Activated naive CD8-positive, alpha-beta T cell (primary cell): ENCODE data around the gene GPR35.

ENCODE experiments used
- H3K27ac Mint-ChIP-seq: one replicate; pipeline ENCODE4 v1.8.0; 2021; ENCODE audit warnings: mixed read lengths
- H3K27me3 Mint-ChIP-seq: one replicate; pipeline ENCODE4 v1.8.0; 2021; ENCODE audit warnings: mixed read lengths
- H3K36me3 Mint-ChIP-seq: one replicate; pipeline ENCODE4 v1.8.0; 2021; ENCODE audit warnings: mixed read lengths
- H3K4me1 Mint-ChIP-seq: one replicate; pipeline ENCODE4 v1.8.0; 2021; ENCODE audit warnings: low read depth, mixed read lengths
- H3K4me3 Mint-ChIP-seq: one replicate; pipeline ENCODE4 v1.8.0; 2021; ENCODE audit warnings: mild to moderate bottlenecking, mixed read lengths
- H3K9me3 Mint-ChIP-seq: one replicate; pipeline ENCODE4 v1.8.0; 2021; ENCODE audit warnings: low read depth, mixed read lengths

Gene GPR35

GRCh38 chr2:240644171-240644651 lies 18.9 kb downstream of the GPR35 start:
- Mint-ChIP-seq H3K36me3 (no peaks in the 10 kb centered on the region), H3K27ac (no peak overlapping the region), H3K4me3 (no peak overlapping the region), H3K4me1 (peaks cover 8% of the 10 kb centered on the region), H3K9me3 (no peaks in the 10 kb centered on the region), H3K27me3 (peaks cover 3% of the 10 kb centered on the region)

- Mint-ChIP-seq H3K36me3 (no peaks in the 10 kb centered on the region), H3K4me3 (no peak overlapping the region), H3K4me1 (peaks cover 8% of the 10 kb centered on the region), H3K27me3 (peaks cover 3% of the 10 kb centered on the region), H3K27ac (no peak overlapping the region), H3K9me3 (no peaks in the 10 kb centered on the region)
Measured at GRCh38 chr2:240644859-240645301, 19.6 kb downstream of the GPR35 start.

- H3K36me3 Mint-ChIP-seq, result no peaks in the 10 kb centered on the region
- H3K9me3 Mint-ChIP-seq, result no peaks in the 10 kb centered on the region
- no peak overlapping the region for H3K27ac Mint-ChIP-seq
Measured at GRCh38 chr2:240645346-240645745, 20.1 kb downstream of the GPR35 start.

DNA sequence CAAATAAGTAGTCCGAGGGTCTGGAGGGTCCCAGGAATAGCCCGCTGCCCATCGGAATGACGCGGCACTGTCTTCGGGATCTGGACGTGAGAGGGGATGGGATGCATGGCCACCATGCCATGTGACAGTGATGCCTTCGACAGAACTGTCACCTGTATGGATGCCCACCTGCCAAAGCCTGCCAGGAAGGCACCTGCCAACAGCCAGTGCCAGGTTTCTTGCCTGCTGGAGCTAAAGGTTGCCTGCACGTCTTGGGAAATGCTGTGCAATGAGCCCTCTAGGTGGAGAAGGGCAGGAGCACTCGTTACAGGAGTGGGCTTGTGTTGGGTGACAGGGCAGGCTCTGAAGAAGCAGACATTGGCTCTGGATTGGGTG lies 20.5 kb downstream of the GPR35 start:
- Mint-ChIP-seq H3K36me3 (no peaks in the 10 kb centered on the region), H3K27ac (no peak overlapping the region), H3K4me3 (no peak overlapping the region), H3K9me3 (no peaks in the 10 kb centered on the region), H3K27me3 (peaks cover 3% of the 10 kb centered on the region), H3K4me1 (peaks cover 8% of the 10 kb centered on the region)

More at GRCh38 chr2:240645346-240645745, 20.1 kb downstream of the GPR35 start:
- H3K27me3 Mint-ChIP-seq, result peaks cover 3% of the 10 kb centered on the region
- peaks cover 8% of the 10 kb centered on the region for H3K4me1 Mint-ChIP-seq
- no peak overlapping the region for H3K4me3 Mint-ChIP-seq

GRCh38 chr2:240646176-240646899 lies 21.1 kb downstream of the GPR35 start:
- Mint-ChIP-seq H3K27ac (no peak overlapping the region), H3K27me3 (peaks cover 3% of the 10 kb centered on the region), H3K4me3 (no peak overlapping the region), H3K36me3 (no peaks in the 10 kb centered on the region), H3K9me3 (no peaks in the 10 kb centered on the region), H3K4me1 (peaks cover 8% of the 10 kb centered on the region)

- H3K36me3 Mint-ChIP-seq, result no peaks in the 10 kb centered on the region
- peaks cover 3% of the 10 kb centered on the region for H3K27me3 Mint-ChIP-seq
- no peak overlapping the region for H3K27ac Mint-ChIP-seq
- H3K4me3 Mint-ChIP-seq, result no peak overlapping the region
- no peaks in the 10 kb centered on the region for H3K9me3 Mint-ChIP-seq
- H3K4me1 Mint-ChIP-seq, result peaks cover 8% of the 10 kb centered on the region
Measured at GRCh38 chr2:240646900-240647502, 21.7 kb downstream of the GPR35 start.

GRCh38 chr2:240647503-240648154 lies 22.3 kb downstream of the GPR35 start:
- Mint-ChIP-seq H3K27ac (no peak overlapping the region), H3K36me3 (peaks cover 2% of the 10 kb centered on the region), H3K4me1 (peaks cover 8% of the 10 kb centered on the region), H3K27me3 (peaks cover 3% of the 10 kb centered on the region), H3K4me3 (no peak overlapping the region), H3K9me3 (no peaks in the 10 kb centered on the region)

- H3K36me3 Mint-ChIP-seq, result peaks cover 2% of the 10 kb centered on the region
- H3K9me3 Mint-ChIP-seq, result no peaks in the 10 kb centered on the region
- H3K4me3 Mint-ChIP-seq, result no peak overlapping the region
- no peak overlapping the region for H3K27ac Mint-ChIP-seq
- H3K4me1 Mint-ChIP-seq, result peaks cover 8% of the 10 kb centered on the region
- peaks cover 3% of the 10 kb centered on the region for H3K27me3 Mint-ChIP-seq
Measured at GRCh38 chr2:240648155-240648649, 22.9 kb downstream of the GPR35 start.

DNA sequence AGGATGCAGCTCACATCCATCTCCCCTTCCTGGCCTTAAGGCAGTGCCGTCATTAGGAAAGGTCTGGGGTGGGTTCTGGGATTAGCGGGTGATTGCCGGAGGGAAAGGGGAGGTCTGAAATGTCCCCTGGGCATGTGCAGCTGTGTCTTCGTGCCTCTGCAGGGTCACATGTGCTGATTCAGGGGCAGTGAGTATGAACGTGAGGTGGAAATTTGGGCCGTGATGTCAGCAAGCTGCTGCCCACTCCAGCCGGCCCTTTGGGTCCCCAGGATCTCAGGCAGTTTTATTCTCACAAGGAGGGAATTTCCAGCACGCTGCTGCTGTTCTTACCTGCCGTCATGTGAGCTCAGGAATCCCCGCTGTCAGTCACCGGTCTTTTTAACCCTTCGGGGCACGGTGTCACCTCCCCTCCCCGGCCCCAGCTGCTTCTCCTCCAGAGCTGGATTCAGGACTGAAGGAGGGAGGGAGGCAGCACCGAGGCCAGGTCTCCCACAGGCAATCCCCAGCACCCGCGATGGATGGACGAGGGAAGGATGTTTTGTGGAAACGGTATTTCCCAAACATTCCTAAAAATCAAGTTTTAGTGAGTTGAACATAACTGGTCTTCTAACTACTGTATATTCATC lies 23.5 kb downstream of the GPR35 start:
- H3K27ac Mint-ChIP-seq, result no peak overlapping the region

DNA sequence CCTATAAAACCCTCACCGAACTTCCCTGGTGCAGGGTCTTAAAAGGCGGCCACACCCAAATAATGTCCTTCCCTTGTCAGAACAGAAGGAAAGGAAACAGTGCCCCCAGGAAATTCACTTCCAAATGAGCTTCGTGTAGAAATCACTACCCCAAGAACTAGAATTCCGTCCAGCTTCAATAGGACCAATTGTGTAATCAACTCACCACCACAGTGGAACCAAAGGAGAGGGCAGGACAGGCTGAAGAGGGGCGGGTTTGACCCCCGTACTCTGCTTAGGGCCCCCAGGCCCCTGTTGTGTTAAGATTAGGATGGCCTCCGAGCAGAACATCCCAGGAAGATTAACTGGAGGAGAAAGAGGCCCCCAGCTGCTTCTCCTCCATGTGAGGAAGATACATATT lies 24.1 kb downstream of the GPR35 start:
- H3K27me3 Mint-ChIP-seq, result peaks cover 3% of the 10 kb centered on the region
- H3K4me1 Mint-ChIP-seq, result peaks cover 8% of the 10 kb centered on the region
- H3K36me3 Mint-ChIP-seq, result peaks cover 2% of the 10 kb centered on the region
- H3K4me3 Mint-ChIP-seq, result no peak overlapping the region
- H3K27ac Mint-ChIP-seq, result no peak overlapping the region
- H3K9me3 Mint-ChIP-seq, result no peaks in the 10 kb centered on the region

More for the DNA sequence above, 23.5 kb downstream of the GPR35 start:
- Mint-ChIP-seq H3K36me3 (peaks cover 2% of the 10 kb centered on the region), H3K4me1 (peaks cover 8% of the 10 kb centered on the region), H3K4me3 (no peak overlapping the region), H3K9me3 (no peaks in the 10 kb centered on the region), H3K27me3 (peaks cover 3% of the 10 kb centered on the region)

DNA sequence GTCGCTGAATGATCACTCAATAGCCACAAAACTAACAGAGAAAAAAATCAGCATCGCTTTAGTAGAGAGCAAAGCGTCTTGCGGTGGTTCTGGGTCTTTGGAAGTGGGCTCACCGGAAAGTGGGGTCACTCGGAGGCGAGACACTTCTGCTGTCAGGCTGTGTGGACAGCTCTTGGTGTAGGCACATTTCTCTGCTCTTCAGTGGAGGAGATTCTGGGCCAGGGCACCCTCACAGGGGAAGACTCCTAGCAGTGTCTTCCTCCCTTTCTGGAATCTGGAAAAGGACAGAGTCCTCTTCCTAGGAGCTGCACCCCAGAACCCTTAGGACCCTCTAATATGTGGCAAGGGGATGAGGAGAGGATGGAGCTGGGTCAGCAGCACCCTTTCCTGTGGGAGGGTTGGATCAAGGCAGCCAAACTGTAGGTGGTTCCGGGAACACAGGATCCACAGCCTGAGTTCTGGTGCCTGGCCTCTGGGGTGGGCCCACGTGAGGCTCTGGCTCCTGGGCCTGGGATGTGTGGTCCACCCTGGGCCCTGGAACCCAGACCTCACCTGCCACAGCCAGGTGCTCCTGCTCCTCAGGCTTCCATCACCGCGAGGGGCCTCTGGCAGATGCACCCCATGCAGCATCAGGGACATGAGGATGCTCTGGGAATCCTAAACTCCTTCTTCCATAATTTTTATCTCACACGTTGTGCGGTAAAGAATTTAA lies 25.1 kb downstream of the GPR35 start:
- Mint-ChIP-seq H3K27me3 (peaks cover 5% of the 10 kb centered on the region), H3K4me1 (peaks cover 10% of the 10 kb centered on the region), H3K9me3 (no peaks in the 10 kb centered on the region), H3K27ac (no peak overlapping the region), H3K4me3 (no peak overlapping the region), H3K36me3 (peaks cover 2% of the 10 kb centered on the region)

GRCh38 chr2:240651185-240651584 lies 25.9 kb downstream of the GPR35 start:
- Mint-ChIP-seq H3K4me3 (no peak overlapping the region), H3K27ac (no peak overlapping the region), H3K36me3 (peaks cover 2% of the 10 kb centered on the region), H3K9me3 (no peaks in the 10 kb centered on the region), H3K4me1 (peaks cover 6% of the 10 kb centered on the region), H3K27me3 (peaks cover 5% of the 10 kb centered on the region)

- H3K4me3 Mint-ChIP-seq, result no peak overlapping the region
- H3K27ac Mint-ChIP-seq, result no peak overlapping the region
- no peaks in the 10 kb centered on the region for H3K9me3 Mint-ChIP-seq
- peaks cover 5% of the 10 kb centered on the region for H3K4me1 Mint-ChIP-seq
- peaks cover 2% of the 10 kb centered on the region for H3K27me3 Mint-ChIP-seq
- peaks cover 2% of the 10 kb centered on the region for H3K36me3 Mint-ChIP-seq
Measured at GRCh38 chr2:240655931-240656886, 30.9 kb downstream of the GPR35 start.
